ENCODE measurements around the gene PADI3. TPM values are rescaled to one million over a fixed set of nuclear protein-coding genes. Genes with fewer than 3 reads are reported as not detected.

PADI3 gene
- total and polyA plus RNA-seq, 12 donors, result not detected

DNA sequence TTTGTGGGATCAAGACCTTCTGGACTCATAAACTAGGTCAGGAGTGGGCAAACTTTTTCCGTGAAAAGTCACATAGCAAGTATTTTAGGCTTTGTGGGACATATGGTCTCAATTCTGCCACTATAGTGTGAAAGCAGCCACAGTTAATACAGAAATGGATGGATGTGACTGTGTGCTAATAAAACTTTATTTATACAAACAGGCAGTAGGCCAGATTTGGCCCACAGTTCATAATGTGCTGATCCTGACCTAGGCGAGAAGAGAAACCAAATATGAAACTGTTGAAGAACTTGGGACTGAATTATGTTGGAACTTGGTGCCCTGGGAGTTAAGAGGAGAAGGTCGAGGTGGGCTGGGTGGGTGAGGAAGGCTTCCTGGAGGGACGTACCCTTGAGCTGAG is 17.1 kb downstream of the PADI3 start:
- Histone ChIP-seq H3K9me3 (replicated peaks in 1 of 3) (no peaks in the 10 kb centered on the region), H3K4me1 (replicated peaks in 1 of 2) (no peaks in the 10 kb centered on the region), H3K27ac (no peak overlapping the region), H3K36me3 (replicated peaks in 1 of 2) (no peaks in the 10 kb centered on the region), H3K4me3 (no peak overlapping the region), H3K27me3 (no peaks in the 10 kb centered on the region)
- no peak for DNase-seq
- TF ChIP-seq, protein P1, sequence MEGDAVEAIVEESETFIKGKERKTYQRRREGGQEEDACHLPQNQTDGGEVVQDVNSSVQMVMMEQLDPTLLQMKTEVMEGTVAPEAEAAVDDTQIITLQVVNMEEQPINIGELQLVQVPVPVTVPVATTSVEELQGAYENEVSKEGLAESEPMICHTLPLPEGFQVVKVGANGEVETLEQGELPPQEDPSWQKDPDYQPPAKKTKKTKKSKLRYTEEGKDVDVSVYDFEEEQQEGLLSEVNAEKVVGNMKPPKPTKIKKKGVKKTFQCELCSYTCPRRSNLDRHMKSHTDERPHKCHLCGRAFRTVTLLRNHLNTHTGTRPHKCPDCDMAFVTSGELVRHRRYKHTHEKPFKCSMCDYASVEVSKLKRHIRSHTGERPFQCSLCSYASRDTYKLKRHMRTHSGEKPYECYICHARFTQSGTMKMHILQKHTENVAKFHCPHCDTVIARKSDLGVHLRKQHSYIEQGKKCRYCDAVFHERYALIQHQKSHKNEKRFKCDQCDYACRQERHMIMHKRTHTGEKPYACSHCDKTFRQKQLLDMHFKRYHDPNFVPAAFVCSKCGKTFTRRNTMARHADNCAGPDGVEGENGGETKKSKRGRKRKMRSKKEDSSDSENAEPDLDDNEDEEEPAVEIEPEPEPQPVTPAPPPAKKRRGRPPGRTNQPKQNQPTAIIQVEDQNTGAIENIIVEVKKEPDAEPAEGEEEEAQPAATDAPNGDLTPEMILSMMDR (IDR thresholded peaks at IDR 0.05), result no peak
- no peak for TF ChIP-seq POLR2A (IDR thresholded peaks at IDR 0.05)
- 81 to 96% (median 86%) methylated on average over 4 of the region's 4 CpGs for WGBS, 4 donors
- intact Hi-C loops (cut with DNase I), result no loop called here

DNA sequence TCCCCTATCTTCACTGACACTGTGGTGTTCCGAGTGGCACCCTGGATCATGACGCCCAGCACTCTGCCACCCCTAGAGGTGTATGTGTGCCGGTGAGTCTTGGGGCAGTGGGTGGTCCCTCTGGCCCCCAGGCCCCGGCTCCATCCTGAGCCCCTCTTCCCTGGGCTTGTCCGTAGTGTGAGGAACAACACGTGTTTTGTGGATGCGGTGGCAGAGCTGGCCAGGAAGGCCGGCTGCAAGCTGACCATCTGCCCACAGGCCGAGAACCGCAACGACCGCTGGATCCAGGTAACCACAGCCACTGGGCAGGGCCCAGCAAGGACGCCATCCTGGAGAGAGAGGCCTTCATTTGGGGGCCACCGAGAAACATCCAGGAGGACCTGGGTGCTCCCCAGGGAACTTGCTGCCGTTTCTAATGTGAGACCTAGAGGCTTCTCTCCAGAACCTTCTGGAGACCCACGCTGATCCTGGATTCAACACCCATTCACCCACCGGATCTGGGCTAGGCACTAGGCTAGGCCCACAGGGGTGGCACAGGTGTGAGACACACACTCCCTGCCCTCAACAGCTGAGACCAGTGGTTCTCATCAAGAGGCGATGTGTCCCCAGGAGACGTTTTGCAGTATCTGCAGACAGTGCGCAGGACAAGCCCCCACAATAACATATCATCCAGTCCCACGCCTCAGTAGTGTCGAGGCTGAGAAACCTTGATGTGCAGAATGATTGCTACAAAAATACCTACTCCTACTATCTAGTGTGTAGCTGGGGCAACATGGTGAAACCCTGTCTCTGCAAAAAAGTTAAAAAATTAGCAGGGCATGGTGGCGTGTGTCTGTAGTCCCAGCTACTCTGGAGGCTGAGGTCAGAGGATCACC is 22.2 kb downstream of the PADI3 start:
- WGBS, 4 donors, result 85 to 90% (median 89%) methylated on average over 13 to 23 of the region's 23 CpGs
- H3K4me1 ChIP-seq (replicated peaks in 1 of 2), result no peaks in the 10 kb centered on the region
- DNase-seq, result no peak
- no peaks in the 10 kb centered on the region for H3K27me3 ChIP-seq
- H3K36me3 ChIP-seq (replicated peaks in 1 of 2), result no peaks in the 10 kb centered on the region
- TF ChIP-seq, protein P1 (IDR thresholded peaks at IDR 0.05), result no peak
- no peak for TF ChIP-seq POLR2A (IDR thresholded peaks at IDR 0.05)
- intact Hi-C loops (cut with DNase I), result no loop called here
- no peaks in the 10 kb centered on the region for H3K9me3 ChIP-seq (replicated peaks in 1 of 3)
- no peak overlapping the region for H3K4me3 ChIP-seq
- H3K27ac ChIP-seq, result no peak overlapping the region

DNA sequence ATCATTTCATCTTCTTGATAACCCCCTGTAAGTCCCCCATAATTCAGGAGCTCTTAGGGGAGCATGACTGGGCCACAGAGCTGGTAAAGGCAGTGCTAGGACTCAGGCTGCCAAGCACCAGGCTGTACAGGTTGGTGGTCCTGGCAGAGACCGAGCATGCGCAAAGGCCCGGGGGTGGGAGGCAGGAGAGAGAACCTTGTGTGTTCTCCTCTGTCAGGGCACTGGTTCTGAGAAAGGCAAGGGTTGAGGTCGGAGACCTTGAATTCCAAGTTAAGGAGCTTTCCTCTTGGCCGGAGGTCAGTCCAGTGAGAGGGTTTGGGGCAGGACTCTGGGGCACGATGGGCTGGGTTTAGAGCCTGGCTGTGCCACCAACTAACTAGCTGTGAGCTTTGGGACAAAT is 23.2 kb downstream of the PADI3 start:
- Histone ChIP-seq H3K9me3 (replicated peaks in 1 of 3) (no peaks in the 10 kb centered on the region), H3K27ac (no peak overlapping the region), H3K4me3 (no peak overlapping the region), H3K4me1 (replicated peaks in 1 of 2) (no peaks in the 10 kb centered on the region), H3K27me3 (no peaks in the 10 kb centered on the region), H3K36me3 (replicated peaks in 1 of 2) (no peaks in the 10 kb centered on the region)
- no peak for DNase-seq
- TF ChIP-seq, protein P1 (IDR thresholded peaks at IDR 0.05), result no peak
- no peak for TF ChIP-seq POLR2A (IDR thresholded peaks at IDR 0.05)
- 83 to 89% (median 84%) methylated on average over 3 to 6 of the region's 6 CpGs for WGBS, 4 donors
- intact Hi-C loops (cut with DNase I), result no loop called here

DNA sequence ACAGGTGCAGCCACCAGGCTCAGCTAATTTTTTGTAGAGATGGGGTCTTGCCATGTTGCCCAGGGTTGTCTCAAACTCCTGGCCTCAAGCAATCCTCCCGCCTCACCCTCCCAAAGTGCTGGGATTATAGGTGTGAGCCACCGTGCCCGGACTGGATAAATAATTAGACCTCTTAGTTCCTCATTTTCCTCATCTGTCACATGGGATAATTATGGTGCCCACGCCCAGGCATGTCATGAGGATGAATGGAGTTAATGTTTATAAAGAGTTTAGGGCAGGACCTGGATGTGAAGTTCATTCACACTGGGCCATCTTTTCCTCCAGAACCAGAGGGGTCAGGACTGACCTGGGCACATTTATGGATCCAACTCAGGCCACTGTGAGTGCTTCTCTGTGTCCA is 23.7 kb downstream of the PADI3 start:
- no peaks in the 10 kb centered on the region for H3K9me3 ChIP-seq (replicated peaks in 1 of 3)
- intact Hi-C loops (cut with DNase I), result no loop called here
- WGBS, 4 donors, result 67 to 86% (median 73%) methylated on average over 4 of the region's 4 CpGs
- no peak overlapping the region for H3K4me3 ChIP-seq
- no peaks in the 10 kb centered on the region for H3K27me3 ChIP-seq
- no peak for DNase-seq
- no peaks in the 10 kb centered on the region for H3K4me1 ChIP-seq (replicated peaks in 1 of 2)
- TF ChIP-seq, protein P1 (IDR thresholded peaks at IDR 0.05), result no peak
- no peak for TF ChIP-seq POLR2A (IDR thresholded peaks at IDR 0.05)
- H3K36me3 ChIP-seq (replicated peaks in 1 of 2), result no peaks in the 10 kb centered on the region
- no peak overlapping the region for H3K27ac ChIP-seq

Measured in adrenal gland (tissue), 12 donors.